HEK293 (cell line): ENCODE data around the gene SERPINA12.

ENCODE experiments used
- CTCF ChIA-PET: fragments of 350-600 bp; formaldehyde crosslinking; extraction: SDS; loops from one replicate; lab custom pipeline; 2021; ENCODE audit warnings: antibody characterized with exemption; lab: Yijun Ruan, JAX
- POLR2A ChIA-PET: fragments of 300-600 bp; formaldehyde crosslinking; extraction: SDS; loops from one replicate; lab custom pipeline; 2020; ENCODE audit warnings: antibody characterized with exemption, inconsistent platforms; lab: Yijun Ruan, JAX
- H3K27ac ChIP-seq: fragments of 200-500 bp; sonication (Bioruptor generic); 2 replicates; pipeline ENCODE4 v1.5.1; 2014; ENCODE audit warnings: low read depth, low read length, control low read depth, inconsistent platforms; ENCODE audit errors: extremely low read depth
- H3K36me3 ChIP-seq, 2 experiments: fragments of 200-500 bp in 1 of 2; sonication (Bioruptor generic) in 1 of 2; 1 replicate in 1 of 2; 2 replicates in 1 of 2; pipeline ENCODE4 v1.5.1; 2014 to 2017; ENCODE audit warnings: inconsistent platforms in 2 of 2, low read length in 2 of 2; ENCODE audit not compliant: control insufficient read depth in 2 of 2, insufficient read depth in 1 of 2
- H3K4me1 ChIP-seq: fragments of 200-500 bp; sonication (Bioruptor generic); 2 replicates; pipeline ENCODE4 v1.5.1; 2014; ENCODE audit warnings: mild to moderate bottlenecking, low read length, inconsistent platforms; ENCODE audit not compliant: control insufficient read depth, insufficient read depth
- H3K4me3 ChIP-seq: 2 replicates; pipeline ENCODE4 v1.5.1; 2011; ENCODE audit warnings: low read depth, mild to moderate bottlenecking, control low read depth, low read length, moderate library complexity
- H3K9me3 ChIP-seq: fragments of 200-500 bp; sonication (Bioruptor generic); 2 replicates; pipeline ENCODE4 v1.5.1; 2014; ENCODE audit warnings: low read depth, low read length, inconsistent platforms; ENCODE audit not compliant: control insufficient read depth, insufficient read depth
- ATF2 ChIP-seq: fragments of 450-650 bp; formaldehyde crosslinking; IDR thresholded peaks from 2 replicates; pipeline ENCODE4 v1.5.1; 2016; ENCODE audit warnings: missing biosample characterization, missing genetic modification characterization, low read depth
- PRDM10 ChIP-seq: fragments of 450-650 bp; formaldehyde crosslinking; IDR thresholded peaks from 2 replicates; pipeline ENCODE4 v1.5.1; 2016; ENCODE audit warnings: missing biosample characterization, missing genetic modification characterization
- SCRT1 ChIP-seq: fragments of 450-650 bp; formaldehyde crosslinking; IDR thresholded peaks from 2 replicates; pipeline ENCODE4 v1.5.1; 2016; ENCODE audit warnings: missing biosample characterization, missing genetic modification characterization, borderline replicate concordance
- ZBTB1 ChIP-seq: fragments of 450-650 bp; formaldehyde crosslinking; IDR thresholded peaks from 2 replicates; pipeline ENCODE4 v1.5.1; 2016; ENCODE audit warnings: missing biosample characterization, missing genetic modification characterization
- ZNF140 ChIP-seq: fragments of 450-650 bp; formaldehyde crosslinking; IDR thresholded peaks from 2 replicates; pipeline ENCODE4 v1.5.1; 2016; ENCODE audit warnings: missing biosample characterization, missing genetic modification characterization
- ZNF157 ChIP-seq: fragments of 450-650 bp; formaldehyde crosslinking; IDR thresholded peaks from 2 replicates; pipeline ENCODE4 v1.5.1; 2016; ENCODE audit warnings: missing biosample characterization, missing genetic modification characterization
- ZNF175 ChIP-seq: fragments of 450-650 bp; formaldehyde crosslinking; IDR thresholded peaks from 2 replicates; pipeline ENCODE4 v1.5.1; 2016; ENCODE audit warnings: missing biosample characterization, missing genetic modification characterization
- ZNF302 ChIP-seq: fragments of 450-650 bp; formaldehyde crosslinking; IDR thresholded peaks from 2 replicates; pipeline ENCODE4 v1.5.1; 2016; ENCODE audit warnings: missing biosample characterization, missing genetic modification characterization, low read depth
- ZNF423 ChIP-seq: fragments of 450-650 bp; formaldehyde crosslinking; IDR thresholded peaks from 2 replicates; pipeline ENCODE4 v1.5.1; 2016; ENCODE audit warnings: missing biosample characterization, missing genetic modification characterization
- ZNF510 ChIP-seq: fragments of 450-650 bp; formaldehyde crosslinking; IDR thresholded peaks from 2 replicates; pipeline ENCODE4 v1.5.1; 2018; ENCODE audit warnings: mild to moderate bottlenecking, missing genetic modification characterization, missing biosample characterization; ENCODE audit not compliant: insufficient replicate concordance
- ZNF518A ChIP-seq: fragments of 450-650 bp; formaldehyde crosslinking; conservative IDR thresholded peaks from 2 replicates; pipeline ENCODE4 v1.5.1; 2016; ENCODE audit warnings: low read depth, missing biosample characterization, missing genetic modification characterization
- ZNF549 ChIP-seq: fragments of 450-650 bp; IDR thresholded peaks from 2 replicates; pipeline ENCODE4 v1.5.1; 2018; ENCODE audit warnings: missing biosample characterization, missing genetic modification characterization, mild to moderate bottlenecking, inconsistent platforms, moderate library complexity
- ZNF558 ChIP-seq: fragments of 450-650 bp; formaldehyde crosslinking; IDR thresholded peaks from 2 replicates; pipeline ENCODE4 v1.5.1; 2016; ENCODE audit warnings: missing biosample characterization, missing genetic modification characterization
- ZNF624 ChIP-seq: fragments of 450-650 bp; formaldehyde crosslinking; IDR thresholded peaks from 2 replicates; pipeline ENCODE4 v1.5.1; 2017; ENCODE audit warnings: missing biosample characterization, missing genetic modification characterization
- ZNF701 ChIP-seq: fragments of 450-650 bp; formaldehyde crosslinking; IDR thresholded peaks from 2 replicates; pipeline ENCODE4 v1.5.1; 2016; ENCODE audit warnings: missing biosample characterization, missing genetic modification characterization
- ZNF768 ChIP-seq: fragments of 450-650 bp; formaldehyde crosslinking; IDR thresholded peaks from 2 replicates; pipeline ENCODE4 v1.5.1; 2018; ENCODE audit warnings: missing biosample characterization, mild to moderate bottlenecking, missing genetic modification characterization
- ZSCAN30 ChIP-seq: fragments of 450-650 bp; IDR thresholded peaks from 2 replicates; pipeline ENCODE4 v1.5.1; 2018; ENCODE audit warnings: missing biosample characterization, mild to moderate bottlenecking, missing genetic modification characterization, moderate library complexity
- TF ChIP-seq, protein P1 (sequence below): fragments of 450-650 bp; formaldehyde crosslinking; IDR thresholded peaks from 2 replicates; pipeline ENCODE4 v1.5.1; 2016; ENCODE audit warnings: missing biosample characterization, missing genetic modification characterization
- TF ChIP-seq, protein P2 (sequence below): fragments of 450-650 bp; formaldehyde crosslinking; IDR thresholded peaks from 2 replicates; pipeline ENCODE4 v1.5.1; 2016; ENCODE audit warnings: missing biosample characterization, missing genetic modification characterization
- TF ChIP-seq, protein P3 (sequence below): fragments of 450-650 bp; formaldehyde crosslinking; IDR thresholded peaks from 2 replicates; pipeline ENCODE4 v1.5.1; 2016; ENCODE audit warnings: missing biosample characterization, missing genetic modification characterization

The SERPINA12 gene

GRCh38 chr14:94536836-94537235 is 27.6 kb upstream of the SERPINA12 start (continued):
- TF ChIP-seq ZNF518A (tag by site-specific recombination), result 0 out of 2 replicates have a peak, but pooled peaks have one; percentile 39
- TF ChIP-seq ZNF423 (tag by site-specific recombination), result no peak
- TF ChIP-seq ZNF624, result no peak
- TF ChIP-seq ZNF549, result peak; percentile 86
- peak; percentile 55 for TF ChIP-seq ATF2
- TF ChIP-seq, protein P1, sequence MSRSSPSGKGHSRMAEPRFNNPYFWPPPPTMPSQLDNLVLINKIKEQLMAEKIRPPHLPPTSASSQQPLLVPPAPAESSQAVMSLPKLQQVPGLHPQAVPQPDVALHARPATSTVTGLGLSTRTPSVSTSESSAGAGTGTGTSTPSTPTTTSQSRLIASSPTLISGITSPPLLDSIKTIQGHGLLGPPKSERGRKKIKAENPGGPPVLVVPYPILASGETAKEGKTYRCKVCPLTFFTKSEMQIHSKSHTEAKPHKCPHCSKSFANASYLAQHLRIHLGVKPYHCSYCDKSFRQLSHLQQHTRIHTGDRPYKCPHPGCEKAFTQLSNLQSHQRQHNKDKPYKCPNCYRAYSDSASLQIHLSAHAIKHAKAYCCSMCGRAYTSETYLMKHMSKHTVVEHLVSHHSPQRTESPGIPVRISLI (tag by site-specific recombination), result no peak
- TF ChIP-seq ZNF558 (tag by site-specific recombination), result no peak
- TF ChIP-seq ZBTB1 (tag by site-specific recombination), result no peak
- TF ChIP-seq ZNF302 (tag by site-specific recombination), result no peak
- TF ChIP-seq ZNF175 (tag by site-specific recombination), result no peak
- TF ChIP-seq, protein P2, sequence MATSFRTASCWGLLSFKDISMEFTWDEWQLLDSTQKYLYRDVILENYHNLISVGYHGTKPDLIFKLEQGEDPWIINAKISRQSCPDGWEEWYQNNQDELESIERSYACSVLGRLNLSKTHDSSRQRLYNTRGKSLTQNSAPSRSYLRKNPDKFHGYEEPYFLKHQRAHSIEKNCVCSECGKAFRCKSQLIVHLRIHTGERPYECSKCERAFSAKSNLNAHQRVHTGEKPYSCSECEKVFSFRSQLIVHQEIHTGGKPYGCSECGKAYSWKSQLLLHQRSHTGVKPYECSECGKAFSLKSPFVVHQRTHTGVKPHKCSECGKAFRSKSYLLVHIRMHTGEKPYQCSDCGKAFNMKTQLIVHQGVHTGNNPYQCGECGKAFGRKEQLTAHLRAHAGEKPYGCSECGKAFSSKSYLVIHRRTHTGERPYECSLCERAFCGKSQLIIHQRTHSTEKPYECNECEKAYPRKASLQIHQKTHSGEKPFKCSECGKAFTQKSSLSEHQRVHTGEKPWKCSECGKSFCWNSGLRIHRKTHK (tag by site-specific recombination), result no peak
- no peak for TF ChIP-seq ZNF157

GRCh38 chr14:94535506-94535905 is 26.2 kb upstream of the SERPINA12 start:
- no peaks in the 10 kb centered on the region for H3K4me1 ChIP-seq
- H3K27ac ChIP-seq, result no peak overlapping the region
- H3K4me3 ChIP-seq, result no peak overlapping the region
- ChIA-PET CTCF (no interaction called here), POLR2A (no interaction called here)
- no peaks in the 10 kb centered on the region for H3K9me3 ChIP-seq
- no peaks in the 10 kb centered on the region for H3K36me3 ChIP-seq
- no peak for TF ChIP-seq SCRT1
- no peak for TF ChIP-seq ZNF140 (tag by site-specific recombination)
- no peak for TF ChIP-seq PRDM10 (tag by site-specific recombination)
- TF ChIP-seq ZNF701 (tag by site-specific recombination), result no peak
- TF ChIP-seq, protein P3, sequence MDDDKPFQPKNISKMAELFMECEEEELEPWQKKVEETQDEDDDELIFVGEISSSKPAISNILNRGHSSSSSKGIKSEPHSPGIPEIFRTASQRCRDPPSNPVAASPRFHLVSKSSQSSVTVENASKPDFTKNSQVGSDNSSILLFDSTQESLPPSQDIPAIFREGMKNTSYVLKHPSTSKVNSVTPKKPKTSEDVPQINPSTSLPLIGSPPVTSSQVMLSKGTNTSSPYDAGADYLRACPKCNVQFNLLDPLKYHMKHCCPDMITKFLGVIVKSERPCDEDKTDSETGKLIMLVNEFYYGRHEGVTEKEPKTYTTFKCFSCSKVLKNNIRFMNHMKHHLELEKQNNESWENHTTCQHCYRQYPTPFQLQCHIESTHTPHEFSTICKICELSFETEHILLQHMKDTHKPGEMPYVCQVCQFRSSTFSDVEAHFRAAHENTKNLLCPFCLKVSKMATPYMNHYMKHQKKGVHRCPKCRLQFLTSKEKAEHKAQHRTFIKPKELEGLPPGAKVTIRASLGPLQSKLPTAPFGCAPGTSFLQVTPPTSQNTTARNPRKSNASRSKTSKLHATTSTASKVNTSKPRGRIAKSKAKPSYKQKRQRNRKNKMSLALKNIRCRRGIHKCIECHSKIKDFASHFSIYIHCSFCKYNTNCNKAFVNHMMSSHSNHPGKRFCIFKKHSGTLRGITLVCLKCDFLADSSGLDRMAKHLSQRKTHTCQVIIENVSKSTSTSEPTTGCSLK, result no peak
- no peak for TF ChIP-seq ZNF510
- TF ChIP-seq ZNF768 (tag by site-specific recombination), result no peak
- no peak for TF ChIP-seq ZNF302 (tag by site-specific recombination)
- TF ChIP-seq ATF2, result no peak
- no peak for TF ChIP-seq ZSCAN30
